ENCODE data around the gene DPPA5. TPM values are rescaled to one million over a fixed set of nuclear protein-coding genes. Genes with fewer than 3 reads are reported as not detected.

Gene DPPA5
- total and polyA plus RNA-seq, 2 of the 13 experiments (the other 11 are each of a cell fraction or from before 2014, with no cell fraction given), result not detected

- TF ChIP-seq GPN1 (CRISPR knock-in tag; IDR thresholded peaks at IDR 0.05; ENCODE audit: borderline replicate concordance), result no peak
- TF ChIP-seq CEBPB (IDR thresholded peaks at IDR 0.05; ENCODE audit: borderline replicate concordance, low read depth, low read length), result no peak
- no peak for TF ChIP-seq U2AF2 (IDR thresholded peaks at IDR 0.05; ENCODE audit: low read depth, low read length)
- no peak for TF ChIP-seq ZNF10 (CRISPR knock-in tag; IDR thresholded peaks at IDR 0.05; ENCODE audit: borderline replicate concordance, low read depth)
- TF ChIP-seq ZNF615 (CRISPR knock-in tag; IDR thresholded peaks at IDR 0.05; ENCODE audit: borderline replicate concordance), result no peak
- TF ChIP-seq THAP11 (CRISPR knock-in tag; IDR thresholded peaks at IDR 0.05), result no peak
- no peak for TF ChIP-seq ZNF44 (CRISPR knock-in tag; IDR thresholded peaks at IDR 0.05)
- no peak for TF ChIP-seq HES4 (CRISPR knock-in tag; IDR thresholded peaks at IDR 0.05; ENCODE audit: borderline replicate concordance)
- ATAC-seq, result no peak
- Histone ChIP-seq H3K27ac (ENCODE audit: extremely low read length, insufficient read depth, low read length) (no peak overlapping the region), H3K36me3 (replicated peaks in 1 of 2; ENCODE audit: control insufficient read depth in 1 of 2, insufficient read depth in 2 of 2, low read length in 2 of 2) (no peaks in the 10 kb centered on the region), H3K4me2 (ENCODE audit: low read depth, low read length) (no peak overlapping the region), H3K4me3 (replicated peaks in 1 of 3; ENCODE audit: insufficient read depth in 1 of 3, low read depth in 2 of 3, low read length in 3 of 3) (no peak overlapping the region), H3K79me2 (ENCODE audit: insufficient read depth, low read length) (no peaks in the 10 kb centered on the region), H3K27me3 (ENCODE audit: control insufficient read depth in 1 of 2, insufficient read depth in 2 of 2, low read length in 2 of 2) (no peaks in the 10 kb centered on the region), H3K9me3 (ENCODE audit: low read length) (no peaks in the 10 kb centered on the region), H3K9ac (ENCODE audit: insufficient read depth, low read depth, low read length) (no peak overlapping the region), H3K4me1 (ENCODE audit: insufficient read depth, low read length) (no peaks in the 10 kb centered on the region), H4K20me1 (ENCODE audit: insufficient read depth, low read length) (no peaks in the 10 kb centered on the region), H2AFZ (ENCODE audit: low read length) (no peak overlapping the region)
- FAIRE-seq, result no peak
- CTCF ChIA-PET (ENCODE audit: low intra/inter-chr PET ratio, low total read pairs), result no interaction called here
- in situ Hi-C loops (cut with HindIII; ENCODE audit: extremely low pct_ligation_motif_present, low pct_unique_long_range_greater_than_20kb) (no loop called here), intact Hi-C loops (cut with micrococcal nuclease; ENCODE audit: unreplicated experiment) (no loop called here)
- no TSS peak for BruUV-seq (replicated peaks)
- POLR2A ChIA-PET, result no interaction called here
- DNase-seq (ENCODE audit: low spot score), result no peak
Measured at GRCh38 chr6:73400656-73401055, 46.6 kb upstream of the DPPA5 start.

- DNase-seq (ENCODE audit: low spot score) (no peak), ATAC-seq (no peak), FAIRE-seq (no peak)
- intact Hi-C loops (cut with micrococcal nuclease; ENCODE audit: unreplicated experiment) (no loop called here), in situ Hi-C loops (cut with HindIII; ENCODE audit: extremely low pct_ligation_motif_present, low pct_unique_long_range_greater_than_20kb) (no loop called here)
- POLR2A ChIA-PET, result no interaction called here
- no peaks in the 10 kb centered on the region for H3K79me2 ChIP-seq (ENCODE audit: insufficient read depth, low read length)
- no peaks in the 10 kb centered on the region for H3K36me3 ChIP-seq (replicated peaks in 1 of 2; ENCODE audit: control insufficient read depth in 1 of 2, insufficient read depth in 2 of 2, low read length in 2 of 2)
- H3K27ac ChIP-seq (ENCODE audit: extremely low read length, insufficient read depth, low read length), result no peak overlapping the region
- H3K4me1 ChIP-seq (ENCODE audit: insufficient read depth, low read length), result no peaks in the 10 kb centered on the region
- H2AFZ ChIP-seq (ENCODE audit: low read length), result no peak overlapping the region
- BruUV-seq (replicated peaks), result no TSS peak
- CTCF ChIA-PET (ENCODE audit: low intra/inter-chr PET ratio, low total read pairs), result no interaction called here
- no peak overlapping the region for H3K9ac ChIP-seq (ENCODE audit: insufficient read depth, low read depth, low read length)
- WGBS (ENCODE audit: low lambda C conversion rate), result 67% methylated on average over 10 of the region's 10 CpGs
- no peaks in the 10 kb centered on the region for H3K9me3 ChIP-seq (ENCODE audit: low read length)
- no peak overlapping the region for H3K4me3 ChIP-seq (replicated peaks in 1 of 3; ENCODE audit: insufficient read depth in 1 of 3, low read depth in 2 of 3, low read length in 3 of 3)
- TF ChIP-seq JUNB (CRISPR knock-in tag; IDR thresholded peaks at IDR 0.05; ENCODE audit: borderline replicate concordance) (no peak), IRX3 (CRISPR knock-in tag; IDR thresholded peaks at IDR 0.05; ENCODE audit: borderline replicate concordance, low read depth) (no peak)
- H4K20me1 ChIP-seq (ENCODE audit: insufficient read depth, low read length), result no peaks in the 10 kb centered on the region
- H3K27me3 ChIP-seq (ENCODE audit: control insufficient read depth in 1 of 2, insufficient read depth in 2 of 2, low read length in 2 of 2), result 0 out of 5 replicates have a peak, but pooled peaks cover 0 to 3% of the 10 kb centered on the region in 2 experiments
- H3K4me2 ChIP-seq (ENCODE audit: low read depth, low read length), result no peak overlapping the region
Measured at GRCh38 chr6:73395875-73396274, 41.8 kb upstream of the DPPA5 start.

Data from HepG2 (cell line).